ENCODE data around the gene TRIB2.

The TRIB2 gene

GRCh38 chr2:12720754-12721378, 4.1 kb downstream of the TRIB2 start:
- no peak for DNase-seq

GRCh38 chr2:12721566-12722446, 5.1 kb downstream of the TRIB2 start:
- no peak for DNase-seq

- no peak for DNase-seq
Measured at GRCh38 chr2:12722447-12723316, 5.9 kb downstream of the TRIB2 start.

GRCh38 chr2:12723736-12724463, 7.2 kb downstream of the TRIB2 start:
- DNase-seq = no peak

- no peak for DNase-seq
Measured at GRCh38 chr2:12725233-12726187, 8.8 kb downstream of the TRIB2 start.

GRCh38 chr2:12726271-12726670, 9.5 kb downstream of the TRIB2 start:
- no peak for DNase-seq

- no peak for DNase-seq
Measured at GRCh38 chr2:12727065-12727464, 10.3 kb downstream of the TRIB2 start.

GRCh38 chr2:12727641-12728040, 10.9 kb downstream of the TRIB2 start:
- no peak for DNase-seq

- DNase-seq = no peak
Measured at GRCh38 chr2:12728221-12728777, 11.6 kb downstream of the TRIB2 start.

- DNase-seq = no peak
Measured at GRCh38 chr2:12730265-12730664, 13.5 kb downstream of the TRIB2 start.

- no peak for DNase-seq
Measured at GRCh38 chr2:12731701-12732280, 15.1 kb downstream of the TRIB2 start.

GRCh38 chr2:12732651-12733050, 15.9 kb downstream of the TRIB2 start:
- DNase-seq = no peak

- no peak for DNase-seq
Measured at GRCh38 chr2:12733846-12734245, 17.1 kb downstream of the TRIB2 start.

- no peak for DNase-seq
Measured at GRCh38 chr2:12734914-12735654, 18.3 kb downstream of the TRIB2 start.

GRCh38 chr2:12737297-12737696, 20.6 kb downstream of the TRIB2 start:
- DNase-seq = no peak

GRCh38 chr2:12737738-12738485, 21.2 kb downstream of the TRIB2 start:
- no peak for DNase-seq

- no peak for DNase-seq
Measured at GRCh38 chr2:12739721-12740254, 23.1 kb downstream of the TRIB2 start.

GRCh38 chr2:12741380-12741779, 24.6 kb downstream of the TRIB2 start:
- DNase-seq = no peak

- DNase-seq = no peak
Measured at GRCh38 chr2:12742891-12743290, 26.2 kb downstream of the TRIB2 start.

All from SW 1271 (cell line).